B cell (primary cell): ENCODE measurements around the gene SFXN2.

ENCODE experiments used
- CTCF ChIP-seq: fragments of 200-600 bp; IDR thresholded peaks from one replicate; pipeline ENCODE4 v1.8.0; 2022; ENCODE audit warnings: antibody characterized with exemption, mild to moderate bottlenecking
- EZH2 ChIP-seq: IDR thresholded peaks from 2 replicates; pipeline ENCODE4 v1.6.1; 2012; ENCODE audit warnings: borderline replicate concordance, low read depth, mild to moderate bottlenecking, moderate library complexity, low read length; ENCODE audit not compliant: insufficient read depth, poor library complexity, severe bottlenecking

- TF ChIP-seq CTCF (no peak), EZH2 (no peak)
Observed at GRCh38 chr10:102710609-102711008, 3.8 kb upstream of the SFXN2 start.
